GM12891 (cell line): ENCODE measurements around the gene ZCCHC4.

Experiments used
- POLR2A ChIP-seq: IDR thresholded peaks from 2 replicates; pipeline ENCODE4 v1.6.1; 2011; ENCODE audit warnings: low read depth, low read length, control low read depth
- POLR2AphosphoS5 ChIP-seq: IDR thresholded peaks from 2 replicates; pipeline ENCODE4 v1.6.1; 2011; ENCODE audit warnings: low read depth, low read length, control low read depth
- POU2F2 ChIP-seq: IDR thresholded peaks from 2 replicates; pipeline ENCODE4 v1.6.1; 2011; ENCODE audit warnings: low read depth, mild to moderate bottlenecking, control low read depth, low read length, moderate library complexity
- SPI1 ChIP-seq: IDR thresholded peaks from 2 replicates; pipeline ENCODE4 v1.6.1; 2011; ENCODE audit warnings: low read depth, low read length, control low read depth
- TAF1 ChIP-seq: IDR thresholded peaks from 2 replicates; pipeline ENCODE4 v1.6.1; 2011; ENCODE audit warnings: low read depth, low read length, control low read depth

DNA sequence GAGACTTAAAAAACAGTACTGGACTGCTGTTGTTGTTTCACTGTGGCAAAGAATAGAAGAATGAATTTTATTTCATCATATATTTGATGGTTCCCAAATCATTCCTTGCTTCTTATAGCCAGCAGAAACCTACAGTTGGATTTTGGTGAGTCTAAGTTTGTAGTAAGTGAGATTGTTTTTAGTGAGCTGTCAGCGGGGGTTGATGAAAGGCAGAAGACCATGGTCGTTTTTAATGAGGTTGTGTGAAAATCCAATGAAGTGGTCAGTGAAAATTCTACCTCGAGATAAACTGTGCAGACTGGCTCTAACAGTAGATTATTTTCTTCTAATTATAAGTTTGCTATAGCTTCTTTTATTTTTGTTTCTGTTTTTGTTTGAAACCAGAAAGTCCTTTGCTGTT, 100.7 kb downstream of the ZCCHC4 start:
- no peak for TF ChIP-seq POLR2AphosphoS5
- no peak for TF ChIP-seq POLR2A
- TF ChIP-seq TAF1: no peak
- no peak for TF ChIP-seq POU2F2
- no peak for TF ChIP-seq SPI1
